Activated CD8-positive, alpha-beta memory T cell treated with anti-CD3 and anti-CD28 coated beads for 1 hour (primary cell): Measurements from ENCODE around the gene EVI2B.
"Not testable (repeated sequence)": the region's sequence is repeated elsewhere in the genome, so short reads cannot be mapped to it uniquely, and the experiment has no call there.

Experiments
- DNase-seq, 2 donors: peaks; one replicate each; pipeline ENCODE4 v3.0.0-alpha.2; 2020; ENCODE audit warnings: low read depth in 1 of 2; ENCODE audit errors: extremely low read depth in 1 of 2

EVI2B gene

GRCh38 chr17:31313982-31314781, at the start of gene EVI2B:
EVI2B (minus strand) TSS chr17:31314054; CDS start chr17:31305609, 8,445 bp downstream.
- DNase-seq: no peak

- DNase-seq: no peak
These were observed 44.1 kb upstream of the EVI2B start for GRCh38 chr17:31357839-31358394.

GRCh38 chr17:31357091-31357490, 43.2 kb upstream of the EVI2B start:
- no peak for DNase-seq

- DNase-seq: no peak
These were observed 42.1 kb upstream of the EVI2B start for GRCh38 chr17:31355935-31356334.

- DNase-seq: no peak
These were observed 35.6 kb upstream of the EVI2B start for GRCh38 chr17:31349454-31349853.

- not testable (repeated sequence) for DNase-seq
These were observed 31.4 kb upstream of the EVI2B start for GRCh38 chr17:31345191-31345747.

GRCh38 chr17:31339906-31340661, 26.2 kb upstream of the EVI2B start:
- no peak for DNase-seq

GRCh38 chr17:31329221-31329620, 15.4 kb upstream of the EVI2B start:
- no peak for DNase-seq

GRCh38 chr17:31328160-31328535, 14.3 kb upstream of the EVI2B start:
- DNase-seq: no peak

GRCh38 chr17:31327534-31328159, 13.8 kb upstream of the EVI2B start:
- no peak for DNase-seq

GRCh38 chr17:31323551-31323950, 9.7 kb upstream of the EVI2B start:
- no peak for DNase-seq

- DNase-seq: no peak
These were observed 8.1 kb upstream of the EVI2B start for GRCh38 chr17:31321966-31322365.

- DNase-seq: peak; percentile 51 to 62
These were observed 7.6 kb upstream of the EVI2B start, which contains the start of gene EVI2A for GRCh38 chr17:31321481-31321880. EVI2A (minus strand) TSS chr17:31321622; CDS start chr17:31319013, 2,609 bp downstream.

- DNase-seq: no peak
These were observed 6.9 kb upstream of the EVI2B start for GRCh38 chr17:31320791-31321190.

- DNase-seq: no peak
These were observed 6.4 kb upstream of the EVI2B start for GRCh38 chr17:31320241-31320640.

GRCh38 chr17:31318851-31319661, 5.2 kb upstream of the EVI2B start:
- DNase-seq: no peak

GRCh38 chr17:31318298-31318801, 4.5 kb upstream of the EVI2B start:
- DNase-seq: peak; percentile 30 to 38

GRCh38 chr17:31314782-31315100, 887 bp upstream of the EVI2B start:
- no peak for DNase-seq

- DNase-seq: not testable (repeated sequence)
These were observed 1.6 kb downstream of the EVI2B start for GRCh38 chr17:31312223-31312622.

GRCh38 chr17:31311526-31311925, 2.3 kb downstream of the EVI2B start:
- DNase-seq: no peak
